CMK (cell line): ENCODE results near the gene RPL22L1.
"Not testable (repeated sequence)": the region's sequence is repeated elsewhere in the genome, so short reads cannot be mapped to it uniquely, and the experiment has no call there.

ENCODE experiments used
- DNase-seq: peaks from one replicate; pipeline ENCODE4 v3.0.0-alpha.2; 2010; ENCODE audit warnings: low read depth

Gene RPL22L1

GRCh38 chr3:170826047-170826446, 43.9 kb downstream of the RPL22L1 start:
- no peak for DNase-seq

- not testable (repeated sequence) for DNase-seq
These were observed 46.4 kb downstream of the RPL22L1 start for GRCh38 chr3:170823562-170823961.

- DNase-seq = not testable (repeated sequence)
These were observed 51.7 kb downstream of the RPL22L1 start for GRCh38 chr3:170818325-170818724.

DNA sequence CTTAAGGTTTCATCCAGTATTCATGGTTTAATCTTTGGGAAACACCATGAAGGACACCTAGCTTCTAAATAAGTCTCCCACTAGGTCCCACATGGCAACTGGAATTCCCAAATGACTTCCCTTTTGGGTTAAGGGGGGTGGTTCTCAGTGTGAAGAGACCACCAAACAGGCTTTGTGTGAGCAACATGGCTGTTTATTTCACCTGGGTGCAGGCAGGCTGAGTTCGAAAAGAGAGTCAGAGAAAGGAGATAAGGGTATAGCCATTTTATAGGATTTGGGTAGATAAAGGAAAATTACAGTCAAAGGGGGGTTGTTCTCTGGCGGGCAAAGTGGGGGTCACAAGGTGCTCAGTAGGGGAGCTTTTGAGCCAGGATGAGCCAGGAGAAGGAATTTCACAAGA, 52.5 kb downstream of the RPL22L1 start:
- DNase-seq = not testable (repeated sequence)

DNA sequence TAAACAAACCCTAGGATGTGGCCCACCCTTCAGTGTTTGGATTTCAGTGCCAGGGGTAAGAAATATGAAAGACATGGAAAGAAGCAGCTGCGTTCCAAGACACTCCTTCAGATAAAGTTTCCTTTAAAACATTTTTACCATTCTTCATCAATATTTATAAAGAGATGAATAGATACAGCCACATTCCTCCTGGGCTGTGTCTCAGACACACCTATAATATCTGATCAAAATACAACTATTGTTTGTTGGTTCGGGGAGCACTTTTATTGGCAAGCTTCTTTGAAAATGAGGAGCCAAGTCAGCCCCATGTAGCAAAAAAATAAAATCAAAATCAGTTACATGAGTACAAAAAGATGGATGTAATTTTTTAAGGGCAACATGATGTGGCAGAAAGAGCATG, 53.2 kb downstream of the RPL22L1 start:
- DNase-seq = no peak

DNA sequence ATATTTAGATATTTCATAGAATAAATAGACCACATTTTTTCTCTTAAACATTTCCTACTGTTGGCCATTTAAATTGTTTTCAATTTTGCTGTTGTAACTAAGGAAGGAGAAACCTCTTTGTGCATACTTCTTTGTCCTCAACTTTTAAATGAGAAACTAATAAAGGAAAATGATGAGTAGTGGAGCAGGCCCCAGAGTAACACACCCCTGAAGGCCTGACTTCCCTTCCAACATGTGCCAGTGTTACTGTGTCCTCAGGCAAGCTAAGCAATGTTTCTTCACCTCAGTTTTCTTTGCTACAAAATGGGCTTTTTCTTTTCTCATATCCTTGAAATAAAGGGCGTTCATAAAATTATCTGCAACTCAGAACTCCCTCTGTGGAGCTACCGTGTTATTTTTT, 53.7 kb downstream of the RPL22L1 start:
- no peak for DNase-seq

GRCh38 chr3:170815936-170816335, 54.1 kb downstream of the RPL22L1 start:
- DNase-seq = no peak

- no peak for DNase-seq
These were observed 54.7 kb downstream of the RPL22L1 start for GRCh38 chr3:170815340-170815739.
